CD4-positive, alpha-beta T cell treated with Interferon alpha-2 for 1 hour (primary cell): Measurements from ENCODE around the gene CEP112.

ENCODE experiments used
- DNase-seq, 2 donors: peaks; one replicate each; pipeline ENCODE4 v3.0.0-alpha.2; 2020 to 2022

Gene CEP112

GRCh38 chr17:66191593-66192377, at the start of gene CEP112:
Gene CEP112, minus strand, starts transcription at chr17:66192133.
- peak; percentile 89 to 93 for DNase-seq

- no peak for DNase-seq
Observed at GRCh38 chr17:66240630-66241029, 48.7 kb upstream of the CEP112 start.

DNA sequence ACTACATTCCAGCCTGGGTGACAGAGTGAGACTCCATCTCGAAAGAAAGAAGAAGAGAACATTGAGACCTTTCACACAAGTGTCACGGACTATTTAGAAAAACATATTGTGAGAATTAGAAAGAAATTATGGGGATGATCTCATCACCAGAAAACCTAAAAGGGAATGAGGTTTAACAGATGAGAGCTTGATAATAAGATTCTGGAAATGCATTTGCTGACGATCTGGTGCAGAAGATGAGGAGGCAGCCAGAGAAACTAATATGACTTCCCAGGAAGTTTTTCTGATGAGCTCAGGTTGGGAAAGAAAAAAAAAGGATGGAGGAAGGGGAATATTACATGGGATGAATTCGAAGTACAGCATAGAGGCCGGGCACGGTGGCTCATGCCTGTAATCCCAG, 48.1 kb upstream of the CEP112 start:
- no peak for DNase-seq

DNA sequence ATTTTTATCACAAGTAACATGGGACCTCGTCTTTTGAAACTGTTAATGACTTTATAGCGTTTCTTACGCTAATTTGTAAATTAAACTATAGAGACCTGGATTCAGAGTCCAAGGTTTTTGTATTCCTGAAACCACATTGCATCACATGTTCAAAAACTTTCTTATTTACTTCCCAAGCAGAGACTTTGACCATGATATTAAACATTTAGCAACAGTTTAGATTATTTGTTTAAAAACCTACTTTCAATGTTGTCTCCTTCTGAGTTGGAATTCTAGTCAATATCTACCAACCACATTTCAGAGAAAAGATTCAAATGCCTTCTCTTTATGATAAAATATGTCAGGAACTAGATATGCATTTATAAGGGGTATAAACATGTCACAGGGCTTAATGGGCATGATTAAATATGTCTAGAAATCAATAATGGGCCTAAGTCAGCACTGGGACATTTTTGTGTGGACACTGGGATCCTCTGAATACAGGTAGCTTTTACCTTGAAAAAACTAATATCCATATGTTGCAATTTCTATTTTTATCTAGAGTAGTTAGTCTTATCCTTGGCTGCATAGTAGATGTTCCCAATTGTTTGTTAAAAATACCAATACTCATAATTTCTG, 43.6 kb upstream of the CEP112 start:
- DNase-seq, result no peak

GRCh38 chr17:66234611-66235010, 42.7 kb upstream of the CEP112 start:
- DNase-seq, result no peak

DNA sequence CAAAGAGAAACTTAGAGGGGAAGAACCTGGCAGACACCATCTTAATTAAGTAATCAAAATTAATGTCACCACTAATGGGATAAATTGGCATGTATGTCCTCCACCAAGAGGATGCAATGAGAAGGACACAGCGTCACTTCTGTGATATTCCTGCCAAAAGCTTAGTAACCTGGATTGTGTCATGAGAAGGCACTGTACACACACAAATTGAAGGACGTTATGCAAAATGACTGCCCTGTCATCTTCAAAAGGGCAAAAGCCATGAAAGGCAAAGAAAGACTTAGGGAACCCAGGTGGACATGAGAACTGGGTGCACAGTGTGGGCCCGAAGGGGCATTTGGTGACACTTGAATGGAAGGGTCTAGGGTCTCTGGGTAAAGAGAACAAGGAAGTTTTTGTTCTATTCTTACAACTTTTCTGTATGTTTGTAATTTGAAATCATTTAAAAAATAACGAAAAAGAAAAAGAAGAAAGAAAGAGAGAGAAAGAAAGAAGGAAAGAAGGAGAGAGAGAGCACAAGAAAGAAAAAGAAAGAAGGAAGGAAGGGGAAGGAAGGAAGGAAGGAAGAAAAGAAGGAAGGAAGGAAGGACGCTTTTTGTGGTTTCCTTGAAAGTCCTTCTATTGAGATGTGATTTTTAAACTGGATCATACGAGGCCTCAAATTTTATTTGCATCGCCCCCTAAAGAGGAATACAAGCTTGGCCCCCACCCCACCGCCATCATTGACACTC, 41.3 kb upstream of the CEP112 start:
- DNase-seq, result no peak

- no peak for DNase-seq
Observed at GRCh38 chr17:66230922-66231591, 39.1 kb upstream of the CEP112 start.

DNA sequence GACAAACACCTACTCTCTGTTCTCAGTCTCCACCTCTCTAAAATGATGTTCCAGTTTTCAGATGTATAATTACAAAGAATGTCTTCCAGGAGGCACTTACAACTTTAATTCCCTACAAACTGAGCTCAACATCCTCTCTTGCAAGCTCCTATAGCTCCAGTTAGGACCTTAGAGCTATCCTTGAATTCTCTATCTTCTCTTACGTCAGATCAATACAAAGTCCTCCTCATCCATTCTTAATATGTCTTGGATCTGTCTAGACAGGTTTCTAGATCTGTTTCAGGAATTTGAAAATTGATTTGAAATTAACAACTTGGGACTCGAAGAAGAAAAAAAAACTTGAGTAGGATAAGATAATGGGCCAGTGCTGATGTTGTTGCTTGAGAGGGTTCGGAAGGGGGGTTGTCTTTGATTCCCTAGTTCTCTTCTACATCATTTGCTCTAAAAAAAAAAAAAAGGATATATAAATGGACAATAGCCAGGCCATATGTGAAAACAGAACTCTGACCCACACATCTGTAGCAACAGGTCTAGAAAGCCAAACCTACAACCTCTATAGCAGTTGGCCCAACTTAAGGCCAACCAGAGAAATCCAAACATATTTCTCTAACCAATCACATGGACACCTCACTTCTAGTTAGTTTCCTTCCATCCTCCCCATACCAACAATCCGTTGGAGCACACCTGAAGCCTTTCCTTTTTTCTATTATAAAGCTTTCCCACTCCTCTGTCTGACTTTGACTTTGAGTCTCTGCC, 38.0 kb upstream of the CEP112 start:
- DNase-seq, result no peak

GRCh38 chr17:66228887-66229782, 37.2 kb upstream of the CEP112 start, which contains the start of gene APOH:
Gene APOH, minus strand, starts transcription at chr17:66229415. Its CDS starts 36 bp downstream, at chr17:66229379.
- no peak for DNase-seq

DNA sequence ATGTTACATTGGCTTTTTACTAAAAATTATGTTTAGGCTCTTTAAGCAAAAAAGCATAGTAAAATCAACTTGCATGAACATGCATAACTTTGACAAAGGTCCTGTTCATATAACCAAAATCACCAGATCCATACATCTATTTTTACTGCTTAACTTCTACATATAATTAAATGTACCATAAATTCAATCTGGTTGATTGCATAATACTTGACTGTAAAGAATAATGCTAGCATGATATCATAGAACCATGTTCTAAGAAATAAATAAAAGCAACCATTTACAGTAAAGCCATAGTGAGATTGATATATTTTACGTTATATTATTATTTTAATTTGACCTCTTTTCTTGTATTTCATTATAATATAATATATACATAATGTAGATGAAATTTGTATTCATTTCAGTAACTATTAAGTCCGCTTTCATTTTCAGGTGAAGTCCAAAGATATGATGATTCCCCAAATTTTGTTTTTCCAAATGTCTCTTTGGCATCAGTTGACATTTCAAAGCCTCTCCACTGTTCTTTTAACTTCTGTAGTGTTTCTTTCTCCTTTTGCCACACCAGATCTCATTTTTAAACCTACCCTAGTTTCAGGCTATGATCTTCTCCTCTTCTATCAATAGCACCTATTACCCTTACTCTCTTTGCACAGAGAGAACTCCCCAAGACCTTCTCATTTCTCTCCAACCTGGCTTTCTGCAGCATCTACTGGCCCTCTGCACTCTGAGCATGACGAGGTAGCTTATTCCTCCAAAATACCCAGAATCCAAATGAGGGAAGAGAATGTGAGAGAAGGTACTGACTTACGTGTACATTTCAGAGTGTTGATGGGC, 35.5 kb upstream of the CEP112 start:
- no peak for DNase-seq

GRCh38 chr17:66222798-66223350, 30.9 kb upstream of the CEP112 start:
- DNase-seq, result no peak

GRCh38 chr17:66221755-66222530, 30.0 kb upstream of the CEP112 start:
- DNase-seq, result no peak

GRCh38 chr17:66221343-66221742, 29.4 kb upstream of the CEP112 start:
- no peak for DNase-seq

DNA sequence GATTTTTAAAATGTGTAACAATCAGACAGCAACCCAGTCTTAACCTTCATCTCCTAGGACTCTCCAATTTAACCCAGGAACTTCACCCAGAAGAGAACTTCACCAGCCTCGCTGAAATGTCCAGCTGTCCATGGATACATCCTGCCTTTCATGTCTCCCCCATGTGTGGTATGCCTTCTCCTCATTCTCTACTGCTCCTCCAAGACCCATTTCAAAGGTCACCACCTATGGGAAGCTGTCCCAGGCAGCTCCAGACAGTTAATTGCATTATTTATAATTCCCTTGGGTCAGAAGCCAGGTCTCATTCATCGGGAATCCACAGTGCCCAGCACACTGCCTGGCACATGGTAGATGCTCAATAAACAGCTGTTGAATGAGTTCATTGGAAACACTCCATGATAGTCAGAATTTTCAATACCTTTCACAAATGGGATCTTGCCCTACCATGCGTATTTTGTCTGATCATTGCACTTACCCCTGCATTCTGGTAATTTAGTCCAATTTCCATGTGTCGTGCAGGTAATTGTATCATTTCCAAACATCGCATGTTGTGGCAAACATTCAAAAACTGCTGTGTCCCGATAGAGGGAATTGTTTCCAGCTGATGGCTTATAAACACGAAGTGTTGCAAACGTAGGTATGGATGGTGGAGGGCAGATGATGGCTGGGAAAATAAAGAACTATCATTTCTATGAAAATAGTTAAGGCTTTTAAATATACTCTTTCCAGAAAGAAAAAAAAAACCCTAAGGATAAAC, 28.3 kb upstream of the CEP112 start:
- DNase-seq, result no peak

DNA sequence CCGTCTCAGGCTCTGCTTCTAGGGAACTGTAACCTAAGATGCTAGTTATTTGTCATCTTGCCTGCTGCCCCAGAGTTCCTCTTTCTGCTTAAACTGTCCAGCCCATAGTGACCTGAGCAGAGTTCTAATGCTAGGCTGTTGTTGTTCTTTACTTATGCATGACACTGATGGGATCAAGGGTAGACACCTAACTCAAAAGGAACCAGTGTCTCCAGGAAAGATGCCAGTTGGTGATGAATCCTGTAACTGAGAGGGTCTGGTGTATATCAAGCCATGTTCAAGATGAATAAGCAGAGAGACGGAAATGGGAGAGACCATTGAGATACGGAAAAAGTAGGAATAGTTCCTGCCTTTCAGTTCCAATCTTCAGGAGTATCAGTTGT, 23.6 kb upstream of the CEP112 start:
- DNase-seq, result no peak

GRCh38 chr17:66214884-66215528, 23.1 kb upstream of the CEP112 start:
- no peak for DNase-seq

GRCh38 chr17:66211047-66211810, 19.3 kb upstream of the CEP112 start:
- no peak for DNase-seq
